Natural killer cell (primary cell): ENCODE data around the gene SAMD14. TPM values are rescaled to one million over a fixed set of nuclear protein-coding genes. Genes with fewer than 3 reads are reported as not detected.

ENCODE experiments used
- ATAC-seq, 3 donors: fragments of 150-1000 bp in 2 of 3; fragments of 200-7000 bp in 1 of 3; cut with Tn5 transposase; 1 replicate in 1 of 3; 2 replicates in 2 of 3; pipeline ENCODE4 v1.10.0; 2021; ENCODE audit warnings: mild to moderate bottlenecking in 2 of 3, moderate library complexity in 2 of 3
- DNase-seq, 2 donors: peaks; one replicate each; pipeline versions ENCODE4 v3.0.0 to v3.0.0-alpha.2; 2013 to 2021; ENCODE audit warnings: mixed read lengths in 1 of 2
- H3K27ac ChIP-seq: one replicate; pipeline ENCODE4 v1.5.1; 2013; ENCODE audit warnings: mild to moderate bottlenecking, low read length
- H3K27me3 ChIP-seq: one replicate; pipeline ENCODE4 v1.6.1; 2013; ENCODE audit warnings: low read length; ENCODE audit not compliant: control insufficient read depth, insufficient read depth
- H3K36me3 ChIP-seq: one replicate; pipeline ENCODE4 v1.6.1; 2013; ENCODE audit warnings: low read length; ENCODE audit not compliant: control insufficient read depth, insufficient read depth
- H3K4me1 ChIP-seq: one replicate; pipeline ENCODE4 v1.6.1; 2013; ENCODE audit warnings: low read length; ENCODE audit not compliant: control insufficient read depth, insufficient read depth
- H3K4me3 ChIP-seq: one replicate; pipeline ENCODE4 v1.5.1; 2013; ENCODE audit warnings: low read length
- H3K9me3 ChIP-seq: one replicate; pipeline ENCODE4 v1.6.1; 2013; ENCODE audit warnings: low read length; ENCODE audit not compliant: control insufficient read depth, insufficient read depth
- H3K27ac Mint-ChIP-seq, 2 donors: one replicate each; pipeline ENCODE4 v1.8.0; 2022; ENCODE audit warnings: mild to moderate bottlenecking in 2 of 2, mixed read lengths in 2 of 2, moderate library complexity in 1 of 2
- H3K27me3 Mint-ChIP-seq, 2 donors: one replicate each; pipeline ENCODE4 v1.8.0; 2022; ENCODE audit warnings: low read depth in 2 of 2, mixed read lengths in 2 of 2
- H3K36me3 Mint-ChIP-seq: one replicate; pipeline ENCODE4 v1.8.0; 2022; ENCODE audit warnings: mixed read lengths
- H3K4me1 Mint-ChIP-seq, 2 donors: one replicate each; pipeline ENCODE4 v1.8.0; 2022; ENCODE audit warnings: mixed read lengths in 2 of 2
- H3K4me3 Mint-ChIP-seq: one replicate; pipeline ENCODE4 v1.8.0; 2022; ENCODE audit warnings: mild to moderate bottlenecking, moderate library complexity, mixed read lengths
- H3K9me3 Mint-ChIP-seq, 2 donors: one replicate each; pipeline ENCODE4 v1.8.0; 2022; ENCODE audit warnings: mixed read lengths in 2 of 2
- CTCF ChIP-seq: fragments of 200-600 bp; IDR thresholded peaks from one replicate; pipeline ENCODE4 v1.8.0; 2022; ENCODE audit warnings: antibody characterized with exemption
- WGBS: methylation state at CpG from one replicate; pipeline ENCODE4 v1.1.7; 2013; ENCODE audit warnings: missing lambda C conversion rate; ENCODE audit not compliant: insufficient coverage; 5-methylcytosine and 5-hydroxymethylcytosine counted together
- intact Hi-C: fragments of 100-400 bp; cut with micrococcal nuclease; formaldehyde crosslinking; loops from one replicate; pipeline ENCODE4 v1.14.2; 2022
- total RNA-seq, 4 donors: library from RNA; stranded (reverse); fragments of 120-200 nt in 1 of 4; gene quantifications; one replicate each; pipeline versions ENCODE4 v1.2.3 to v1.2.4, GENCODE V29; 2013 to 2022

SAMD14 gene
- total RNA-seq, 3 donors from 2014 or later (not counting 1 experiment from before 2014, with no cell fraction given), result 1.1 to 2.1 (median 1.5) TPM

DNA sequence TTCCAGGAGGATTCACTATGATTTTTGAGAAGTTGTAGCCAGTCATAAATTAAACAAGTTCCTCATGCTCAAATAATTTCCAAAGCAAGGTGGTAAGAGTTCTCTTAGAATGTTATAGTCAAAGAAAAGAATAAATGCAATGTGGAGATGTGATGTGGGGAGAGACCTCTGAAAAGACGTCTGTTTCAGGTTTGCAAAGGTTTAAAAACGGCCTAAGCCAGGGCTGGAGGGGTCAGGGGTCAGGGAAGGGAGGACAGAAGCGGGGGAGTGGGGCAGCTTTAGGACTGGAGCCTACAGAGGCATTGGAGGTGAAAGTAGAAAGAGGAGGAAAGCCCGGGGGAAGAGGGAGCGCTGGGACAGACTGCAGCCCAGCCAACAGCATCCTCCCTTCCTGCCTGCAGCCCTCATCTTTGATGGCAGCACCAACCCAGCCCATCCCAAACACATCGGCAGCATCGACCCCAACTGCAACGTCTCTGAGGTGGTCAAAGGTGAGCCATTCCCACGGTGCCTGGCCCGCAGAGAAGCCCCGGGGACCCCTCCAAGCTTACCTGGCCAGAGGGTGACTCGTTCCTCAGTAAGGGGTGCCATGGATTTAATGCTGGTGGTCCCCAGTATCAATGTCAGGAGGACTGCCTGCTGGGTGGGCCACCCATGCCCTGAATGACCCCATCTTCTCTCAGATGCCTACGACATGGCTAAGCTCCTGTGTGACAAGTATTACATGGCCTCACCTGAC lies 23.4 kb downstream of the SAMD14 start:
- ATAC-seq (no peak), DNase-seq (no peak)
- Mint-ChIP-seq H3K9me3 (no peaks in the 10 kb centered on the region), H3K27me3 (no peaks in the 10 kb centered on the region), H3K27ac (no peak overlapping the region), H3K36me3 (no peaks in the 10 kb centered on the region), H3K4me1 (peaks cover 0 to 7% of the 10 kb centered on the region in 2 donors), H3K4me3 (no peak overlapping the region)
- no peak for TF ChIP-seq CTCF
- H3K4me1 ChIP-seq, result peaks cover 5% of the 10 kb centered on the region
- no peaks in the 10 kb centered on the region for H3K27me3 ChIP-seq
- intact Hi-C loops, result no loop called here
- no peaks in the 10 kb centered on the region for H3K9me3 ChIP-seq
- H3K27ac ChIP-seq, result no peak overlapping the region
- peaks cover 40% of the 10 kb centered on the region for H3K36me3 ChIP-seq
- no peak overlapping the region for H3K4me3 ChIP-seq
- 91% methylated on average over 13 of the region's 13 CpGs for whole genome bisulfite sequencing

DNA sequence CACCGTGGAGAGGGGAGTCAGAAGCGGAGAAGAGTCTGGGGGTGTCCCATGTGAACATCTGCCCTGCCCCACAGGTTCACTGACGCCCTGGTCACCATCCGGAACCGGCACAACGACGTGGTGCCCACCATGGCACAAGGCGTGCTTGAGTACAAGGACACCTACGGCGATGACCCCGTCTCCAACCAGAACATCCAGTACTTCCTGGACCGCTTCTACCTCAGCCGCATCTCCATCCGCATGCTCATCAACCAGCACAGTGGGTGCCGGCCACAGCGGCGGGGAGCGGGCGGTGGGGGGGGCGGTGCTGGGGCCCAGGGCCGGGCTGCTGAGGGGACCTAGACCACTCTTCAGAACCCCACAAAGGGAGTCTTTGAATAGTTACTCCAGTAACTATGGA lies 24.1 kb downstream of the SAMD14 start:
- no peak for ATAC-seq
- Histone ChIP-seq H3K27me3 (no peaks in the 10 kb centered on the region), H3K4me1 (peaks cover 12% of the 10 kb centered on the region), H3K9me3 (no peaks in the 10 kb centered on the region), H3K27ac (no peak overlapping the region), H3K4me3 (no peak overlapping the region), H3K36me3 (peaks cover 46% of the 10 kb centered on the region)
- WGBS, result 97% methylated on average over 21 of the region's 21 CpGs
- no peak for TF ChIP-seq CTCF
- H3K27ac Mint-ChIP-seq, result no peak overlapping the region
- no peaks in the 10 kb centered on the region for H3K9me3 Mint-ChIP-seq
- no peak for DNase-seq
- no peaks in the 10 kb centered on the region for H3K27me3 Mint-ChIP-seq
- no peak overlapping the region for H3K4me3 Mint-ChIP-seq
- intact Hi-C loops, result no loop called here
- peaks cover under 1 to 8% of the 10 kb centered on the region in 2 donors for H3K4me1 Mint-ChIP-seq
- H3K36me3 Mint-ChIP-seq, result no peaks in the 10 kb centered on the region

GRCh38 chr17:50103941-50104340 lies 26.0 kb downstream of the SAMD14 start:
- intact Hi-C loops, result no loop called here
- Histone ChIP-seq H3K9me3 (no peaks in the 10 kb centered on the region), H3K27me3 (no peaks in the 10 kb centered on the region), H3K4me3 (no peak overlapping the region), H3K4me1 (peaks cover 31% of the 10 kb centered on the region), H3K27ac (no peak overlapping the region), H3K36me3 (peaks cover 39% of the 10 kb centered on the region)
- no peak overlapping the region for H3K27ac Mint-ChIP-seq
- no peaks in the 10 kb centered on the region for H3K27me3 Mint-ChIP-seq
- DNase-seq, result no peak
- ATAC-seq, result no peak
- H3K4me3 Mint-ChIP-seq, result no peak overlapping the region
- H3K36me3 Mint-ChIP-seq, result no peaks in the 10 kb centered on the region
- H3K4me1 Mint-ChIP-seq, result peaks cover 14 to 24% of the 10 kb centered on the region in 2 donors
- no peak for TF ChIP-seq CTCF
- no peaks in the 10 kb centered on the region for H3K9me3 Mint-ChIP-seq
- 92% methylated on average over 5 of the region's 5 CpGs for WGBS

- no peaks in the 10 kb centered on the region for H3K36me3 Mint-ChIP-seq
- H3K4me1 ChIP-seq, result peaks cover 35% of the 10 kb centered on the region
- no peak overlapping the region for H3K27ac Mint-ChIP-seq
- intact Hi-C loops, result no loop called here
- H3K9me3 Mint-ChIP-seq, result no peaks in the 10 kb centered on the region
- 95% methylated on average over 2 of the region's 2 CpGs for WGBS
- peaks cover 38% of the 10 kb centered on the region for H3K36me3 ChIP-seq
- H3K4me3 ChIP-seq, result no peak overlapping the region
- H3K4me1 Mint-ChIP-seq, result peaks cover 19 to 31% of the 10 kb centered on the region in 2 donors
- TF ChIP-seq CTCF, result no peak
- H3K27me3 Mint-ChIP-seq, result no peaks in the 10 kb centered on the region
- no peak for DNase-seq
- no peak for ATAC-seq
- no peaks in the 10 kb centered on the region for H3K27me3 ChIP-seq
- no peak overlapping the region for H3K4me3 Mint-ChIP-seq
- no peaks in the 10 kb centered on the region for H3K9me3 ChIP-seq
- H3K27ac ChIP-seq, result no peak overlapping the region
These were observed 26.7 kb downstream of the SAMD14 start for GRCh38 chr17:50103252-50103651.
